Activated CD8-positive, alpha-beta memory T cell treated with anti-CD3 and anti-CD28 coated beads for 24 hours (primary cell): ENCODE data around the gene GNAI1.

Experiments
- DNase-seq: peaks from one replicate; pipeline ENCODE4 v3.0.0-alpha.2; 2020

GNAI1 gene

DNA sequence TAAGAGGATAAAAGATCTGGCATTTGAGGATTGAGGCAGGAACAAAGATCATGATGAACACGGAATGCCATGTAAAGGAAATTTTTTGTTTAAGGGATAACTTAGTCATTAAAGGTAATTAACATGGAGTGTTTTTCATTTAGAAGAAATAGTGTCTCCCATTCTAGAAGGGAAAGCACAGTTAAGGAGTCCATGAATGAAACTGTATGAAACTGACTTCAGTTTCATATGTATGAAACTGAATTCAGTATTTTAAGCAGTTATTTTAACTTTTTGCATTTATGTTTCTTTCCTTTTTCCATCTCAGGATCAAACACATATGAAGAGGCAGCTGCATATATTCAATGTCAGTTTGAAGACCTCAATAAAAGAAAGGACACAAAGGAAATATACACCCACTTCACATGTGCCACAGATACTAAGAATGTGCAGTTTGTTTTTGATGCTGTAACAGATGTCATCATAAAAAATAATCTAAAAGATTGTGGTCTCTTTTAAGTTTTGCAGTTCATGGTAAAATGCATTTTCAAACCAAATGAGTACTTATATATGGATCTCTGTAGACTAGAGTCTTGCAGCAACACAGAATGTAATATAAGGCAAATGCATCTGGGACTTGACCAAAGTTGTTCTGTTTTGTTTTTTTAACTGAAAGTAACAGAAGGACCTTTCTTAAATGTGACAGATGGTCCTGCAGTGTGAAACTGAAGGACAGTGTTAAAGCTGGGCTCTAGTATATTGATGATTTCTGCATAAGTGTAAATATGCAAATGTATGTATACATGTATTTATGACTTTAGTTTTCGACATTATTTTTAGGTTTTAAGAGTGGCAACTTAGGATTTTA lies 82.6 kb downstream of the GNAI1 start:
- DNase-seq = no peak

DNA sequence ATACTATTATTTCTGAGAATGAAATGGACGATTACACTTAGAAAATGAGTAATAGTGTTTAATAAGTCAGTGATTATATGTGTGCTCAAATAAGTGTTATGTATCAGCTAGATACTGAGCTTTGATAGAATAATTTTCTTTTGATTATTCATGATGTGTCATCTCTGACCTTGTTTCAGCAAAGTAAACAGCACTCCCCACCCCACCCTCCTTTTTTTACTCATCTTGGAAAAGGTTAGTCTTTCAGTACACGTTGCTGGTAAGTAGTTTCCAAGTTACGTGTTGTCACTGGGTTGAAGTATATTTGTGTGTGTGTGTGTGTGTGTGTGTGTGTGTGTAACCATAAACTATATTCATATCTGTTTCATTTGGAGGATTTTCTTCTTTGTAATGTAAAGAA lies 84.1 kb downstream of the GNAI1 start:
- no peak for DNase-seq

DNA sequence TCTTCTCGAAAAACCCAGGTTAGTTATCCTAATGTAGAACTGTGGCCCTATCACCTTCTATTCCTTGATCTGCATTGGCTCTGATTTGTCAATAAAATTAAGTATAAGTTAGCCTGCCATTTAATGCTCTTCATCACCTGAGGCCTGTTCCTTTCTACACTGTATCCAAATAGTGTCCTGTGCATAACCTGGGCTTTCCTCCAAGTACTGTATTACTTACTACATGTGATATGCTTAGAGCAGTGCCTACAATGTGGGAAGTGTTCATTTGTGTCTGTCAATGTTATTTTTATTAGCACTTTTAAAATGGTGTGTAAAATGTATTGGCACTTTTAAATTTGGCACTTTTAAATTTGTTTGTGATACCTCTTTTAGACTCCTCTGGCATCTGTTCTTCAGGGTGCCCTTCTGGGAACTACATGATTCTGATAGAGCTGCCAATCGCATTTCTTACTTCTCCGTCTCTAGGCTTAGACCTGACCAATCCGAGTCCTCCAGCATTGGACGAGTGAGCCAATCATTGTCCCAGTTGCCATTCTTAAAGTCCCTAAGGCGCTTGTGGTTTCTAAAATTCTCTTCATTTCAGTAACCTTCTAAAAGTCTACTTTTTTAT lies 85.5 kb downstream of the GNAI1 start:
- no peak for DNase-seq

DNA sequence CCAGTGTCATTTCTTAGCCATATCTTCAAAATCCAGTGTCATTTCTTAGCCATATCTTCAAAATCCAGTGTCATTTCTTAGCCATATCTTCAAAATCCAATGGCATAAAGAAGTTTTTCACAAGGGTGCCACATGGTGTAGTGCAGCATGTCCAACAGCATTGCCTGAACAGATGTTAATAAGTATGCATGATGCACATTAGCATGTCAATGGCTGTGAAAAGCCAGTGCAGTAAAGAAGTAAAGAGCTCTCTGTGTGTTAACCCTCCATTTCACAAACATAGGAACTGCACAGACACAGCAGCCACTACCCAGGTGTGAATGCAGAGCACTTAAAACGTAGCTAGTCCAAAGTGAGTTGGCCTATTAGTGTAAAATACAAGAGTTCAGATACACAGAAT lies 89.8 kb downstream of the GNAI1 start:
- DNase-seq = no peak

DNA sequence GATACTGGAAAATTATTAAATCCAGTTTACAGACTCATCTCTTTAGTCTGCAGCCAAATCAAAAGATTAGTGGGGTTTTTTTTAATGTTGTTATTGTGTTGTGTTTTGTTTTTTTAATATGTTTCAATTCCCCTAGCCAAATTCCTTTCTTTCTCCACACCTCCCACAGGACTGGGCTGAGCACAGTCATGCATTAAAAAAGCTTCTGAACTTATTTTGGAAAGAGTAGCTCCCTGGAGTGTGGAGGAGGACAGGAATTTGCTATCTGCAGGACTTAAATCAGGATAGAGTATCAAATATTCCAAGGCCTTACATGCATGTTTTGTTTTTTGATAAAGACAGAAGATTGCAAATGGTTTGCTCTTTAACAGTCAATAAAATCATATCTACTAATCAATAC lies 90.7 kb downstream of the GNAI1 start:
- no peak for DNase-seq

DNA sequence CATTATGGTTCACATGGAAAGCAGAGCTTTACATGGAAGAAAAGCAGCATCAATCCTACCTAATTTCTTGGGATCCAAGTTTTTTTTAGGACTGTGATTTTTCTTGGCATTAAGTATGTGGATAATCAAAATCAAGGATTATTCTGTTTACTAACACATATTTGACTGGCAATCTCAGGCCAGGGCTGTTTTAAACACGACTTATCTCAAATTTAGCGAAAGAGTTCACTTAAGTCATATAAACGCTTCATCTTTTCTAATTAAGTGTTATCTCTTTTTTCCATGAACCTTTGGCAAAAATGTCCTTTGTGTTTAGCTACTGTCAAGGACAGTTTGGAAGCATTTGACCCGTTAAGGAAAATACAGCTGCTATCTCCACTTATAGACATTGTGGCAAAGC lies 92.0 kb downstream of the GNAI1 start:
- DNase-seq = no peak

DNA sequence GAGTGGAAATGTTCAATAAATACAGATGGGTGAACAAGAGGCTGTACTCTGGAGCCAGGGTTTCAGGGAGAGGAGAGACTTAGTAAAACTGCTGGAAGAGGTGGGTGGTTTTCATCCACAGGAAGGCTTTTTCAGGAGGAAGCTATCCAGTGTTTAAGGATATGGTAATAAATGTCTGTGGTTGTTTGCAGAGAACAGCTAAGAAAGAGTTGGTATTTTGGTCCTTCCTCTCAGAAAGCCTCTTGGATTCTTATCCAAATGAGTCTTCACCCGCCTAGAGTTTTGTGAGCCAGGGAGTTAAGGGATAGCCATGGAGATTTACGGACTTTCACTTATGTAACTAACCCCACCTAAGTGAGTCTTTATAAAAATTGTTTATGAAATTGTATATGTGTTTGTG lies 95.7 kb downstream of the GNAI1 start:
- DNase-seq = no peak

DNA sequence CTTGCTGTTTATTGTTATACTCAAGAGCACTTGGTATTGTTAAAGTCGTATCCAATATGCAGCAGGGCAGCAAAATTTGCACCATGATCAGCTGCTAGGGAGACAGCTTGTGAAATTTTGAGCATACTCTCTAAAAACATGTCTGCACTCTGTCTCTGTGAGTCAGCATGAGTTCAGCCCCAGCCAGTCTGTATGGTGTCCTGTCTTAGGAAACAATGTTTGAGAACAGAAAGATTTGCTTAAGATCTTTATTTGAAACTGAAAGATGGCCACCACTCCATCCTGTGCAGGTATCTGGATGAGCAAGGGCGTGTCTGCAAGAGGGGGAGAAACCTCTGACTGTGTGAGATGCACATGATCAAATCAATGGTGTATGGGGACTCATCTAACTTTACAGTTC lies 97.1 kb downstream of the GNAI1 start:
- no peak for DNase-seq

DNA sequence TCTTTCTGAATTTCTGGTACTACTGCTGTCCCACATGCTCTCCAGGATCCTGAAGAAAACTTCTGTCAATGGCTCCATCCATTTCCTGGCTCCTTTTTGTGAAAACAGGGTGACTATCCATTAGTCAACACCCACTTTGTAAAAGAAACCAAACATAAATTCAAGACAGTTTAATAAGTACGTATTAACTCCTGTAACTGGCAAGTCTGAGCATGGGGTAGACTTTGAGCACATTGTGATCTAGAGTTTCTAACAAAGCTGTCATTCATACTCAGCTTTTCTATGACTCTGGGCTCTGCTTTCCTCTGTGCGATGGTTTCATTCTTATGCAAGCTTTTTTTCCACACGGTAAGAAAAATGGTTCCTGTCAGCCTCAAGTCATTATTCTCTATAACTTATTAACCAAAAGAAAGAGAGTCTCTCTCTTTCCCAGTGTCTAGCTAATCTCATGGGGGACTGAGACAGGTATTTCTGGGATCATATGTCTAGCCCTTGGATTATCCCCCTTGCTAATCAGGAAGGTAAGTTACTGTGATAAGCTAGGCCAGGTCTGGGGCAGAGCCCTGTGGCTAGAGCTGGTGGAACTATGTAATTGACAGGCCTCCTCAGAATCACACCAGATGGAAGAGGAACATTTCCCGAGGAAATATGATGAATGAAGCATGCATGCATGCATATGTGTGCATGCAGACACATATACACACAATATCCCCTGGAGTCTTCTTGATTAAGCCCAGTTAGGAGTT lies 98.5 kb downstream of the GNAI1 start:
- no peak for DNase-seq

DNA sequence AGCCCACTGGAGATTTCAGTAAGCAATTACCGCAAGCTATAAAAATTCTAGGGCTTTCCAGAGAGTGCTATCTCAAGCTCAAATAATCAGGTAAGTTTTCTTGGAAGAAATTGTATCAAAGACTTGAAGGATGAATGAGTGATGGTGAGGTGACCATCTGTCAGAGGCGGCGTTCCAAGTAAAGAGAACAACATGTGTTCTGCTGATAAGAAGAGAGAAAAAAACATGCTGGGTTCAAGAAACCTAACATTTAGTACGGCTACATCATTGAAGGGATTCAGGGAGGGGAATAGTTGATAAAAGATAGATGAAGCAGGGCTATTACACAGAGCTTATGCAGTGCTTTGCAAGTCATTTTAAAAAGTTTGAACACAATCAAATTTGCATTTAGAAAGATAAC lies 100.7 kb downstream of the GNAI1 start:
- no peak for DNase-seq

DNA sequence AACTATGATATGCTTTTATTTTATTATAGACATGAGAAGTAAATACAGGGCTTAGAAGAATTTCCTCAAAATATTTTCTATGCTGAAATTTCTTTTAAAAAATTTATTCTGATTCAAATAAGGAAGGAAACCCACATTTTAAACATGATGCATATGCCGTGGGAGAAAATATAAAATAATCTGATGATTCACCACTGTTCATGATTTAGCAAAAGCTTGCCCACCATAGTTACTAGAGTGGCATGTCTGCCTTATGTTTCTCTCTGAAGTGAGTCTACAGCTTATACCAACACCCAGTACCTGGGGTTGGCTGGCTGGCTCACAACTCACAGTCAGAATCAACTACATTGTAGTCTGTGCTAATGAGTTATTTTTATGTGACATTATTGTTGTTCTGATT lies 102.0 kb downstream of the GNAI1 start:
- DNase-seq = no peak

DNA sequence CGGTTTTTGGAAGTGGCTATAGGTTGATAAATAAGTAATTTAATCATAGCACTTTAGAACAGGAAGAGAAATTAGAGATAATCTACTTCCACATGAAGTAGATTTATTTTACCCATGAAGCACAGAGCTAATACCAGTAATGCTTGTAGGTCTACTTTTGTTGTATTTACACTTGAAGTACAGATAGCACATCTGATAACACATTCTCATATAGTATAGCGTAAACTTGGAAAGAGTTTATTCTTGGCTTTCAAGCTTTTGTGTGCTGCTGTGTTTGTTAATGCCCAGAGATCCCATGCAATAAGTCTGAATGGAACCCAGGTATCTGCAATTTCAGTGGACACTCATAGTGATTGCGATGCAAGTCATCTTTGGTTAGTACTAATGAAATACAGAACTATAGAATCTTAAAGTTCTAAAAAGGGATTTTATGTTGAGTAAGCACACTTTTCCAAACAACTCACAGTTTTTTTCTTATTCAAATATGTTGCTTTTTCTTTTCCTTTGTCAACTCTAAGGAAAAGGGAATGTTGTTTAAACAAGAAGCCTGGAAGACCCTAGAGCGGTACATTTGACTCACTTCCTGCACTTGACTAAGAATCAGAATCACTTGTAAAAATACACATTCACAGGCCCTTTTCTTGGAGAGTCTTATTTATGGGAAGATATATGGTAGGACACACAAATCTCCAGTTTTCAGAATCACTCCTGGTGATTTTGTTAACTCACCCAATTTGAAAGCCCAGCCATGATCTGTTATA lies 105.8 kb downstream of the GNAI1 start:
- DNase-seq = no peak

DNA sequence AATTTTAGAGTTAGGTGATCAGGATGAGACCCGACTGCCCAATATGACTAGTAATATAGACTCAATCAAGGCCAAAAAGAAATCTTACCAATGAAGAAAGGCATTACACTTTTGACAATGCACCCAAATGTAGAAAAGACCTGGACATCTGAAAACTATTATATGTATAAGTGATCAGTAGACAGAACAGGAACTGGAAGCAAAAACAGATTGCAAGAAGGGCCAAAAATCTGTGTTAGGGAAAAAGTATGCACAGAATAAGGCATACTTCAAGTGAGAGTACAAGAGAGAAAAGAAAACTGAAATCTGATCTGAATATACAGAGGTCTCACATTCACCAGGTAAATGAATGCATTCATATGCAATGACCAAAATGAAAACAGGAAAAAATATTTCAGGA lies 107.0 kb downstream of the GNAI1 start:
- DNase-seq = no peak

DNA sequence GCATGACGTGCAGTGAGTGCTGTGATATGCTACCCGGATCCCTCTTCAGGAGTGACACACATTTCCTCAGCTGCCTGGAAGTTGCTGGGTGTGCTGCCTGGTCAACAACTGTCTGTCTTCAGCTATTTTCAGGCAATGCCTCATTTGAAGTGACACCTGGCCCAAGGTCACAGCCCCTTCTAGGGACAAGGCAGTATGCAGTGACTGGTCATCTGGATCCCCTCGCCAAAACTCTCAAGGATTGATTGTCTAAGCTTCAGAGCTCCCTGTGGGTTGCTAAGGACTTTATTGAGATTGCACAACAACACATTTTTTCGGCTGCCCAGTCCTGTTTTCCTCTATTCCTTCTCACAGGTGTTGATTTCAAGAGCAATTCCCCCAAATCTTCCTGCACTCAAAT lies 108.8 kb downstream of the GNAI1 start:
- no peak for DNase-seq

DNA sequence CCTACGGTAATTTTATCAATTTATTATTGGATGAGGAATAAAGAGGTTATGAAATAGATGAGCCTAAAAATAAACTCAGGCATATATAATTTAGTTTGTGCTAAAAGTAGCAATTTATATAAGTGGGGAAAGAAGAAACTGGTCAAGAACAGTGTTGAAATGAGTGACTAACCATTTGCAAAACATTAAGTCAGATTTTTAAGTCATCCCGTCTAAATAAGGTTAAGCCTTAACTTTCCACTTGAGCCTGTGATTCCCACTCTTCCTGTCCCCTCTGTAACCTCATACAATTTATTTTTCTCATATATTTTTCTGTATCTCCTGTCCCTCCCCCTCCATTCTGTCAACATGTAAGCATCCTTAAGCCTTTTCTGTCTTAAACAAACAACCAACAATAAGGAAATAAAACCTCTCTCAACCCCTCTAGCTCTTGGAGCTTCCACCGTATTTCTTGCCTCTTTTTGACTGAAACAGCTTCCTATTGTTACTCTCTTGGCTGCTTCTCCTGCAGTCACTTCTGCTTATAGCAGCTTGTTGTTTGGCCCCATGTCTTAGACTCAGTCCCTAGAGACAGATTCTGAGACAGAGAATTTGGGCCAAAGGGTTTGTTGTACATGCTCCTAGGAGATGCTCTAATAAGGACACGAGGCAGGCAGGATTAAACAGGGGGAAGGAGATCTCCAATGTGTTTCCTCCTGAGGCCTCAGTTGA lies 109.7 kb downstream of the GNAI1 start:
- DNase-seq = no peak

DNA sequence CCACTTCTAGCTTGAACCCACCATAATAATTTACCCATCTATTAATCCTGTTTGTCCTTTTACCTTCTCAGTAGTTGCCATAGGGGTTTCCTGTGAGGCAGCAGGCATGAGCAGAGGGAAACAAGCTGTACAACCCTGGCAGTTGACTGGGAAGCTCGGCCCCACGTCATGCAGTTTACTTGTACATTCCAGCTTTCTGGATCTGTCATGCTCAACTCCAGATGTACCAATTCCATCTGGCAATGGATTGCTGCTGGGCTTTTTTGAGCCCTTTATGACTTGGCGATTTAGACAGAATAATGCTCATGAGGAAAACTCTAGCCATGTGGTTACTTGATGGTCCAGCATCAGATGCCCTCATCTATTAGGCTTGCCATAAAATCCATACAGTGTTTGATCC lies 112.5 kb downstream of the GNAI1 start:
- DNase-seq = no peak

DNA sequence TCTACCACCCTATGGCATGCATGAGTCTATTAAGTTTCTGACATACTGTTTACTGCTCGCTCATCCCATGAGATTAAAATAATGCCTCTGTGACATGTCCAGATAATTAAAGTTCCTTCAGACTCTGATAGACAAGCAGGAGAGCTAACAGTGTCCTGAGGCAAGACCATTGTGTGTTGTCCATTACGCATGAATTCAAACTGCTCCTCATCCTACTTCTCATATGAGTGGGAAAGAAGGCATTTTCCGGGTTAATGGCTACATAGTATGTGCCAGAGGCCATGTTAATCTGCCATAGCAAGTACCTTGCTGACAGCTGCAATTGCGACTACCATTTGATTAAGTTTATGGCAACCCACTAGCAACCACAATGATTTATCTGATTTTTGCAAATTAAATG lies 113.3 kb downstream of the GNAI1 start:
- DNase-seq = no peak

DNA sequence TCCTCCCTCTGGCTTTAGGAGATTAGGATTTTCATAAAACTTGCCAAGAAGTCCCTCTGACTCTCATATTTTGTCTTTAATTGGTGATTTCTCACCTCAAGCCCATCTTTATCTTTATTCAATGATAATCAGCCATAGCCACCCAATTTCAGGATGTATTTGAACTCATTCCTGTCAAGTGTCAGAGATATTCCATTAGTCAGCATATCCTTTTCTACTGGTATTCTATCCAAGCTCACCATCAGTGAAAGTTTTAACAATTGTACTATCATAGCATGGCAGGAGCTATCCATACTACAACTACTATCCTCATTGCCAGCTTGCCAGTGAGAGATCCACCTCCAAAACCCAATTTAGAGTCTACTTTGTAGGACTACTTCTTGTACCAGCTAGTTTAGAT lies 114.6 kb downstream of the GNAI1 start:
- no peak for DNase-seq

DNA sequence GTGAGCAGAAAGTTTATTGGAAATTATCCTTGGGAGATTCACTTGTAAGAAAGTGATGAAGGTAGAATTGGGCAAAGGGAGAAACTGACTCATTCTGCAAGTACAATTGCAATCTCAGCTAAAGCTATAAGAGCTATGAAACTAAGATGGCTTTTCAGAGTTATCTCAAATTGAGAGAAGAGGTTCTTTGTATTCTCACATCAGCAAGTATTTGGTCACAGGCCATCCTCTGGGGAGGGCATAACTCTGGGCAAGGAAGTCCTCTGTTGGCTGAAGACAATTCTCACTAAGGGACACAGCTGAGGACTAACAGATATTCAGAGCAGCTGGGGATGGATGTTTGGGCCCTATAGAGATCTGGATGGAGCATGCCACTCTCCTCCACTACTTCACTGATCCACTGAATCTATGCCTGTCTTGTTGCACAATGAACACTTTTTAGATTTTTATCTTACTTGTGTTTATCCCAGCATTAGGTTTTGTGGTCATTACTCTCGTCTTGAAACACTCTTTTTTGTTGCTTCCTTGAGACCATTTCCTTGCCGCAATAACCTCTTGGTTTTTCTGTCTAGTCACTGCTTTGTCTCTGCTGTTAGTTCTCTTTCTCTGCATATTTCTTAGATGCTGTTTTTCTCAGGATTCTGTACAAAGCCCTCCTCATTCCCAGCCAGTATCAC lies 115.1 kb downstream of the GNAI1 start:
- no peak for DNase-seq

DNA sequence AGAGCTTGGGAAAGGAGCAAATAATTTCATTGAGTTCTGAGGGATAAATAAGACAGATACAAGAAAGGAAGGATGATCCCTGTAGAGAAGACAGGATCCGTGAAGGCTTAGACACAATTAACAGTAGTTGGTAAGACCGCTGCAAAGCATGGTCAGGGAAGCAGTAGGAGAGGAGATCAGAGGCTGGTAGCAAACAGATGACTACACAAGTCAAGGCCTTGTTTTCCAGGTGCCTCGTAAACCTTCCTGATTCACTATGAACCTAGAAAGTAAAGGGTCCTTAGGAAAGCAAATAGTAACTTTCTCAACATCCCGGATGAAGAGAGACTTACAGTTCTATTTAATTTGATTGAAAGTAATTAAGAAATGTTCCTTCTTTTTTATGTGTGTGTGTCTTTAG lies 118.6 kb downstream of the GNAI1 start:
- DNase-seq = no peak

DNA sequence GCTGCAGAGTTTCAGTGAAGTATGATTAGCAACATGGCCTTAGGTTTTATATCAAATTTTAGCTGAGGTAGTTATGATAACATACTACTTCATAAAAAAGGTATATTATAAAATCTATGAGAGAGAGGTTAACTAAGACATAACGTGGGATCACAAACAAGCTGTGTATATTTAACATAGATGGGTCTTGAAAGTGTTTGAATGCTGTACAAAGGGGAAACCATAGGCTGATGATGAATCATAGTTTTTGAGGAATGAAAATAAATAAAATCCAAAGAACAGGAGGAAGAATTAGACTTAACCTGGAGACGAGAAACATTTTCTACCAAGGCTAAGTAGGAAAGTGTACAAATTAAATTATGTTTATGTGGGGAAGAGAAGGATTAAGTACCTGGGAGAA lies 119.0 kb downstream of the GNAI1 start:
- no peak for DNase-seq

DNA sequence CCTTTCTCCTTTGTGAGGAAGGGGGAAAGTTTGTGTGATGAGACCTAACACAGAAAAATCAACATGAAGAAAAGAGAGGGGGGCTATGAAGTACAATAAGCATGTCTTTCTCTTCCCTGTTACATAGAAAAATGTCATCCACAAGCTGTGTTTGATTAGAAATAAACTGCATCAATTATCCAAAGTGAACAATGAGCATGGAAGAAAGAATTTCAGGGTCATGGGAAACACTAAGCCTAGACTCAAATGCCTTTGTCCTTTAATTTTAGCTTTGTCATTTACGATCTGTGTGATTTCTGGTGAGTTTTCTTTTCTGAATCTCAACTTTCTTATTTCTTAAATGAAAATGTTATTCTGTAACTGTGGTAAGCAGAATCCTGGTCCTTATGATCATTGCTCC lies 121.0 kb downstream of the GNAI1 start:
- no peak for DNase-seq
